Measurements from ENCODE around the gene BTRC. TPM values are rescaled to one million over a fixed set of nuclear protein-coding genes. Genes with fewer than 3 reads are reported as not detected.

BTRC gene
- total RNA-seq, 1 experiment from 2014 or later, result 12.2 TPM

GRCh38 chr10:101513733-101514132, 159.8 kb downstream of the BTRC start:
- DNase-seq (ENCODE audit: extremely low read depth, low read depth), result no peak

DNA sequence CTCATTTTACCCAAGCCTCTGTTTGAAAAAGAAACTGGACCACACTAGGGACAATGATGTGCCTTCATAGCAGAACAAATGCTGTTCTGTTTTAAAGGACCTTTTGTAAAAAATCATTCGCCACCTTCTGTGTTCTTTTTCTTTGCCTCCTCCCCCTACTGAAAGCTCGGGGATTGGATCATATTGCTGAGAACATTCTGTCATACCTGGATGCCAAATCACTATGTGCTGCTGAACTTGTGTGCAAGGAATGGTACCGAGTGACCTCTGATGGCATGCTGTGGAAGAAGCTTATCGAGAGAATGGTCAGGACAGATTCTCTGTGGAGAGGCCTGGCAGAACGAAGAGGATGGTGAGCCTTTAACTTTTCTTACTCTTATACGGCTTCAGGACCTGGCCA, 171.9 kb downstream of the BTRC start:
- no peak for DNase-seq (ENCODE audit: extremely low read depth, low read depth)

- DNase-seq (ENCODE audit: extremely low read depth, low read depth), result no peak
Observed at GRCh38 chr10:101529207-101529606, 175.2 kb downstream of the BTRC start.

GRCh38 chr10:101529725-101530553, 176.0 kb downstream of the BTRC start:
- no peak for DNase-seq (ENCODE audit: extremely low read depth, low read depth)

DNA sequence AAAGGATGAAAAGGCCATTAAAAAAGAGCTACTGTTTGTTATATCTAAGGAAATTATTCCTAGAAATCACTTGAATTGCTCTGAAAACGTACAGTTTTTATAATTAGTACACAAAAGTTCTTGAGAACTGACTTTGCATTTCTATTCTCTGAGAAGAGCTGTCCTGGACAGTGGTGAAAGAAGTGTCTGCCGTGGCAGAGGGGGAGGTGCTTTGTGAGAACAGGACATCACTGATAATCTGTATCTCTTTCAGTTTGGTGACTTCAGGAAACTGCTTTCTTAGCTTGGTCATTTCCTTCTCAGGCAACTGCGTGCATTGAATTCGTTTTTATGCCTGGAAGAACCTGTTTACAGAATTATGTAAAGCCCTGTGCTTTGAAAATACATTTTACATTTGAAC, 182.0 kb downstream of the BTRC start:
- DNase-seq (ENCODE audit: extremely low read depth, low read depth), result no peak

GRCh38 chr10:101536800-101537199, 182.8 kb downstream of the BTRC start:
- DNase-seq (ENCODE audit: extremely low read depth, low read depth), result peak; percentile 21

GRCh38 chr10:101538446-101538845, 184.5 kb downstream of the BTRC start:
- DNase-seq (ENCODE audit: extremely low read depth, low read depth), result no peak

DNA sequence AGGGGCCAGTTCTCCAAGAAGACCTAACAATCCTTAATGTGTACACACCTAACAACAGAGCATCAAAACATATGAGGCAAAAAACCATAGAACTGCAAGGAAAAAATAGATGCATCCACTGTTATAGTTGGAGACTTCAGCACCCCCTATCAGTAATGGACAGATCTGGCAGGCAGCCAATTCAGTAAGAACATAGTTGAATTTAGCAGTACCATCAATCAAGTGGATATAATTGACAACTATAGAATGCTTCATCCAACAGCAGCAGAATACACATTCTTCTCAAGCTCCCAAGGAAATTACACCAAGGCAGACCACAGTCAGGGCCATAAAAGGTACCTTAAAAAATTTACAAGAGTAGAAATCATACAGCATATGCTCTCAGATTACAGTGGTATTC, 191.9 kb downstream of the BTRC start:
- no peak for DNase-seq (ENCODE audit: extremely low read depth, low read depth)

DNA sequence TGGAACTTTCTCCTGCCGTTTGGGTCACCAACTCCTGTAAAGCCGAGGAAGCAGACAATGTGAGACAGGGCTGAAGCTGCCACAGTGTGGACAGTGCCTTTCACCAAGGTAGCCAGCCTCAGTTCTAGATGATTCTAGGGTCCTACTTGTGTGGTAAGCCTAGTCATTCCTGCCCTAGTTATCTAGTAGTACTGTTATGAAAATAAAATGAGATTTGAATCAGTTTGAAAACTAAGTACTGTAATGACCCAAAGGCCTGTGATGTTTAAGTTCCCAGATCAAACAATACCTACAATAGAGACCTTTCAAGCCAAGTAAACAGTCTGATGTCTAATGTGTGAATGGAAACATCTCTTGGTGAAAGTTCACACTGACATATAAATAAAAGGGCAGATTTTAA, 197.0 kb downstream of the BTRC start:
- no peak for DNase-seq (ENCODE audit: extremely low read depth, low read depth)

GRCh38 chr10:101552442-101552841, 198.5 kb downstream of the BTRC start:
- DNase-seq (ENCODE audit: extremely low read depth, low read depth), result no peak

GRCh38 chr10:101557541-101557940, 203.6 kb downstream of the BTRC start:
- DNase-seq (ENCODE audit: extremely low read depth, low read depth), result no peak

DNA sequence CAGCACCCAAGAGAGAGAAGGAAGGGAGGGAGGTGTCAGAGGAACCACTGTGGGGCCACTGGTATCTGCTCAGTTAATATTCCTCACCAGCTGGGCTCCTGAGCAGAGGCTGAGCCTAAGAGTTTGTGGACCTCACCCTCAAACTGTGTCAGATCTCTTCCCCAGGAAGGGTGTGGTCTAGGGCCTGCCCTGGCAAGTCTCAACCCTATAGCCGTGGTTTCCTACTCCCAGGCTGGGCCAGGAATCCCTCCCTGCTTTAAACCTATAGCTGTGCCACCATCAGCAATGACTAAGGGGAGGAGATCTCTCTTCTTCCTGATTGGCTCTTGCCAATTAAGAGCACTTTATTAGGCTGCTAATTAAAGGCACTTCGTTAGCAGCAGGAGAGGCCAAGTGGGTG, 204.2 kb downstream of the BTRC start:
- no peak for DNase-seq (ENCODE audit: extremely low read depth, low read depth)

GRCh38 chr10:101558671-101559595, 205.0 kb downstream of the BTRC start:
- no peak for DNase-seq (ENCODE audit: extremely low read depth, low read depth)

DNA sequence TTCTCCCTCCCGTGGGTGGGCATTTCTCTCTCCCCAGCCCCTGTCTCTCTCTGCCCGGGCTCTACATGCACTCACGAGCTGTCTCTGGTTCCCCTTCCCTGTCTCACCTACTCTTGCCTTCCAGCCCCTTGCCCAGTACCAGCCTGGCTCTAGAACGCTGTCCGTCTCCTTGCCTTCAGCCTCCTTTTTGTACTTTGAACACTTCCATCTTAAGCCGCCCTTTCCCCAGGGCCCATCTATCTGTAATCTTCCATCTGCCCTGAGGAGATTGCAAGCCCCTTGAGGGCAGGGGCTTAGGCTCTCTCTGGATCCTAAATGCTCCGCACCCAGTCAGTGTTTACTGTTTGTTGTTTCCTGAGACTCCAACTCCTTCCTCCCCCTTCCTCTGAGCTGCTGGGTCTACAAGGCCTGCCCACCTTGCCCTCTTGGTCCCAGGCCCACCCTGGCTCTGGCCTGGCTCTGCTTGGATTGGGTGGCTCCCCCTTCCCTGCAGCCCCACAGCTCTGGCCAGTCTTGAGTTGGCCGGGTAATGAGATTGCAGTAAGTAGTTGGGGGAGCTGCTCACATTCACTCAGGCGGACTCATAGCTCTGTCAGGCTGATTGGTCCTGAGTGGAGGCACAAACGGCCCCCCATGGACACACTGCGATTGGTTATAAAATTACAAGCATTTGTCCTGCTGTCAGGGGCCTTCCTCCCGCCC, 205.8 kb downstream of the BTRC start:
- DNase-seq (ENCODE audit: extremely low read depth, low read depth), result no peak

DNA sequence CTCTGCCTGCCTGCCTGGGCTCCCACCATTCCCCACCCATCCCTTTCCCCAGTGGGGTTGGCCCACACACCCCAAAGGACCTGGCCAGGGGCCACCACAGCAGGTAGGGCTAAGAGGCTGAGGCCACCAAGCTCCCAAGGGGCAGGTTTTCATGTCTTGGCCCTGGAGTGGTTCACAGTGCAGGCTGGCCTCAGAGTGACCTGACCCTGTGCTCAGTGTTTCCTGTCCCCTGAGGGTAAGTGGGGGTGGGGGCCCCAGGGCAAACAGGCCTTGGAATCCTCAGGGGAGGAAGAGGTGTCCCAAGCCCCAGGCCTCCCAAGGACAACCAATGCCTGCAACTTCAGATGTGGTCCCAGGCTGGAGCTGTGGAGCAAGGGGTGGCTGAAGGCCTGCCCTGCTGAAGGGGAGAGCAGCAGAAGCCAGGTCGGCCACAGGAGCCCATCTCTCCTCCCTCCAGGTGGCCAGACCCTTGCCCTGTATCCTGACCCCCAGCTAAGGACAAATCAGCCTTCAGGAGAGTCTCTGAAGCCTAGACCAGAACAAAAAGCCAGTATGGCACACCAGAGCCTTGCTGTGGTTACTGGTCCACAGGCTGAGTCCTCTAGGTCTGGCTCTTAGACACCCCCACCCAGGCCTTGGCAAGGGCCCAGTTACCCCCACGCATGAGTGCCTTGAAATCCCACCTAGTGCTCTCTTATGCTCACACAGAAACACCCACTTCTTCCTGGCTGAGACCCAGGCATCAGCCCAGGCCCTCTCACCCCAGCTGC, 206.5 kb downstream of the BTRC start:
- DNase-seq (ENCODE audit: extremely low read depth, low read depth), result no peak

DNA sequence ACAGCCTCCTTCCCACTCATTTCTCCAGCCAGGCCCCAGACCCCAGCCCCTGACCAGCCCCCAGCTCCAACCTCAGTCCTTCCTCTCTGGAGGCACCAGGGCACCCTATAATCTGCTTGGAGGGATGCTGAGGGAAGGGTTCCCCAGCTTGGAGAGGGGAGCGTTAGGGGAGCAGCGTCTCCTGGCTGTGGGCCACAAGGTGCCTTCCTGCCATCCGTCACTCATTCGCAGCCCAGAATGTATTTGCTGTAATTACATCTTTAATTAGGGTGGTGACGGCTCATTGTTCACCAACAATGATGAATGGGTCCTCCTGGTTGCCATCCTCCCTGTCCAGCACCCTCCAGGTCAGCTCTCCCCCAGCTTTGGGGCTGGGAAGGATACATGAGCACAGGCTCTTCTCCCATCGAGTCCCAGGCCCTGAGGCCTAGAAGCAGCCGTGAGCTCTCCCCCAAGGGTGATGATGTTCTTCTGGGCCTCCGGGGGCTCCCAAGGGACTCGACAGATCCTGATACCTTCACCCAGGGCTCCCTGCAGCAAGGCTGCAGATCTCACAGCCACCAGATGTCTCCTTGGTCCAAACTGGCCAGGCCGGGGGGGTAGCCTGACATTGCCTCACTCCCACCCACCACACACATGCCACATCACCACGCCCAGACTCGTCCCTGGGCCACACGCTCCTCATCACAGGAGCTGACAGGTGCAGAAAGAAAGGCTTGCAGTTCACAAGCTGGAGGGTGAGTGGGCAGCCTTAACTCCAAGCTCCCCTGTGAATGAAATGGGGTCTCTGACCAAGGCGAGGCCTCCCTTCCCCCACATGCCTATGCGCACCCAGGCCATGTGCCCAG, 207.3 kb downstream of the BTRC start:
- no peak for DNase-seq (ENCODE audit: extremely low read depth, low read depth)

GRCh38 chr10:101562231-101562630, 208.3 kb downstream of the BTRC start:
- no peak for DNase-seq (ENCODE audit: extremely low read depth, low read depth)

DNA sequence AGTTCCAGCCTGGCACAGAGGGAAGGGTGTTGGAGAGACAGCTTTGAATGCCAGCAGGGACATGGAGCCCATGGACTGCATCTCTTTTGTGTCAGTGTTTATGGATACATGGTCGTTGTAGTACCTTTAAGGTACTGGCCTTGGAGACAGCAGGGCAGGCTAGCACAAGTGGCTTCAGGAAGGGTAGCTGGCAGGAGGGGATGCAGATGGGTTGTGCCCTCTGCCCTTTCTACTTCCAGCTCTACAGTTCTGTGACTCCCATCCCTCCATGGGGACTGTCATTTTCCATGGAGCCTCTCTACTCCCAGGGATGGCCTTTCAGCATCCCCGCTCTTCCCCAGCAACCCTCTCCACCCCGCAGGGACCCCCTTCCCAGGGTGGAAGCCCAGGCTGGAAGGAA, 209.0 kb downstream of the BTRC start:
- DNase-seq (ENCODE audit: extremely low read depth, low read depth), result no peak

- DNase-seq (ENCODE audit: extremely low read depth, low read depth), result no peak
Observed at GRCh38 chr10:101563497-101564040, 209.6 kb downstream of the BTRC start.

Data from NCI-H460 (cell line).